Rectal smooth muscle tissue (tissue), 1 donor: ENCODE results near the gene FMN2.
A peak's percentile ranks its signal among the peaks of the same experiment; 100 is the strongest.

ENCODE experiments used
- H3K27ac ChIP-seq: one replicate; pipeline ENCODE4 v1.7.0; 2013; ENCODE audit warnings: low read depth, low read length, inconsistent platforms
- H3K27me3 ChIP-seq: one replicate; pipeline ENCODE4 v1.7.0; 2013; ENCODE audit warnings: low read length; ENCODE audit not compliant: control insufficient read depth, insufficient read depth
- H3K36me3 ChIP-seq: one replicate; pipeline ENCODE4 v1.7.0; 2013; ENCODE audit warnings: low read length; ENCODE audit not compliant: control insufficient read depth, insufficient read depth
- H3K4me1 ChIP-seq: one replicate; pipeline ENCODE4 v1.7.0; 2013; ENCODE audit warnings: low read length; ENCODE audit not compliant: control insufficient read depth, insufficient read depth
- H3K4me3 ChIP-seq: one replicate; pipeline ENCODE4 v1.7.0; 2013; ENCODE audit warnings: low read length
- H3K9ac ChIP-seq: one replicate; pipeline ENCODE4 v1.7.0; 2013; ENCODE audit warnings: low read length

FMN2 gene

GRCh38 chr1:240084749-240085148, 6.9 kb upstream of the FMN2 start:
- H3K9ac ChIP-seq: no peak overlapping the region
- no peaks in the 10 kb centered on the region for H3K36me3 ChIP-seq
- H3K27me3 ChIP-seq: no peaks in the 10 kb centered on the region

GRCh38 chr1:240086726-240087125, 5.0 kb upstream of the FMN2 start:
- Histone ChIP-seq H3K9ac (no peak overlapping the region), H3K27ac (no peak overlapping the region), H3K4me3 (no peak overlapping the region), H3K27me3 (no peaks in the 10 kb centered on the region), H3K36me3 (no peaks in the 10 kb centered on the region), H3K4me1 (no peaks in the 10 kb centered on the region)

More at GRCh38 chr1:240084749-240085148, 6.9 kb upstream of the FMN2 start:
- Histone ChIP-seq H3K27ac (no peak overlapping the region), H3K4me1 (no peaks in the 10 kb centered on the region), H3K4me3 (no peak overlapping the region)

- H3K9ac ChIP-seq: no peak overlapping the region
- H3K4me1 ChIP-seq: no peaks in the 10 kb centered on the region
- H3K36me3 ChIP-seq: no peaks in the 10 kb centered on the region
- H3K27ac ChIP-seq: no peak overlapping the region
- no peak overlapping the region for H3K4me3 ChIP-seq
- no peaks in the 10 kb centered on the region for H3K27me3 ChIP-seq
Measured at GRCh38 chr1:240090014-240090413, 1.7 kb upstream of the FMN2 start.

- Histone ChIP-seq H3K4me3 (no peak overlapping the region), H3K4me1 (no peaks in the 10 kb centered on the region), H3K27ac (no peak overlapping the region), H3K9ac (no peak overlapping the region), H3K27me3 (no peaks in the 10 kb centered on the region), H3K36me3 (no peaks in the 10 kb centered on the region)
Measured at GRCh38 chr1:240090957-240091600, 604 bp upstream of the FMN2 start.

GRCh38 chr1:240092301-240093119, 827 bp downstream of the FMN2 start:
- peak overlapping the region; percentile 74 for H3K27ac ChIP-seq
- H3K4me3 ChIP-seq: peak overlapping the region; percentile 65
- H3K9ac ChIP-seq: no peak overlapping the region
- H3K4me1 ChIP-seq: no peaks in the 10 kb centered on the region
- H3K36me3 ChIP-seq: no peaks in the 10 kb centered on the region
- H3K27me3 ChIP-seq: no peaks in the 10 kb centered on the region

GRCh38 chr1:240093120-240093961, 1.7 kb downstream of the FMN2 start:
- Histone ChIP-seq H3K27ac (peak overlapping the region; percentile 74), H3K27me3 (no peaks in the 10 kb centered on the region), H3K9ac (no peak overlapping the region), H3K36me3 (no peaks in the 10 kb centered on the region), H3K4me1 (no peaks in the 10 kb centered on the region), H3K4me3 (peak overlapping the region; percentile 65)

- Histone ChIP-seq H3K27me3 (no peaks in the 10 kb centered on the region), H3K9ac (no peak overlapping the region), H3K36me3 (no peaks in the 10 kb centered on the region), H3K27ac (peak overlapping the region; percentile 74), H3K4me3 (peak overlapping the region; percentile 65), H3K4me1 (no peaks in the 10 kb centered on the region)
Measured at GRCh38 chr1:240094041-240094722, 2.5 kb downstream of the FMN2 start.

- Histone ChIP-seq H3K36me3 (no peaks in the 10 kb centered on the region), H3K4me3 (no peak overlapping the region), H3K9ac (no peak overlapping the region), H3K27me3 (no peaks in the 10 kb centered on the region), H3K27ac (no peak overlapping the region), H3K4me1 (peaks cover 14% of the 10 kb centered on the region)
Measured at GRCh38 chr1:240096974-240097373, 5.3 kb downstream of the FMN2 start.

- H3K4me3 ChIP-seq: no peak overlapping the region
- H3K4me1 ChIP-seq: peaks cover 14% of the 10 kb centered on the region
- H3K9ac ChIP-seq: no peak overlapping the region
- H3K36me3 ChIP-seq: no peaks in the 10 kb centered on the region
- H3K27ac ChIP-seq: peak overlapping the region; percentile 40
- no peaks in the 10 kb centered on the region for H3K27me3 ChIP-seq
Measured at GRCh38 chr1:240098534-240098933, 6.9 kb downstream of the FMN2 start.

GRCh38 chr1:240099329-240099728, 7.6 kb downstream of the FMN2 start:
- Histone ChIP-seq H3K9ac (no peak overlapping the region), H3K27ac (peak overlapping the region; percentile 66), H3K4me3 (no peak overlapping the region), H3K4me1 (peaks cover 14% of the 10 kb centered on the region), H3K27me3 (no peaks in the 10 kb centered on the region), H3K36me3 (no peaks in the 10 kb centered on the region)

GRCh38 chr1:240099748-240100147, 8.1 kb downstream of the FMN2 start:
- H3K9ac ChIP-seq: no peak overlapping the region

More at GRCh38 chr1:240099748-240100147, 8.1 kb downstream of the FMN2 start:
- H3K4me1 ChIP-seq: peaks cover 14% of the 10 kb centered on the region
- peak overlapping the region; percentile 66 for H3K27ac ChIP-seq
- no peaks in the 10 kb centered on the region for H3K36me3 ChIP-seq
- no peak overlapping the region for H3K4me3 ChIP-seq
- no peaks in the 10 kb centered on the region for H3K27me3 ChIP-seq
